Tibial artery (tissue), 4 donors: Measurements from ENCODE around the gene HDAC4.
A peak's percentile ranks its signal among the peaks of the same experiment; 100 is the strongest.

Experiments
- DNase-seq, 2 donors: peaks; one replicate each; pipeline ENCODE4 v3.0.0-alpha.2; 2019
- H3K27ac ChIP-seq, 2 donors: fragments of 200-600 bp; sonication (generic) in 1 of 2; 1 replicate in 1 of 2; 2 replicates in 1 of 2; pipeline ENCODE4 v1.5.1; 2018 to 2019; ENCODE audit warnings: mild to moderate bottlenecking in 1 of 2
- H3K27me3 ChIP-seq, 2 donors: fragments of 200-600 bp; sonication (generic) in 1 of 2; one replicate each; pipeline versions ENCODE4 v1.5.1 to v1.6.0; 2016 to 2019
- H3K36me3 ChIP-seq, 3 donors: fragments of 200-600 bp; sonication (generic) in 2 of 3; one replicate each; pipeline ENCODE4 v1.5.1; 2016 to 2019; ENCODE audit warnings: mild to moderate bottlenecking in 2 of 3
- H3K4me1 ChIP-seq, 4 donors: fragments of 200-600 bp; sonication (generic) in 2 of 4; 1 replicate in 3 of 4; 2 replicates in 1 of 4; pipeline ENCODE4 v1.5.1; 2016 to 2019
- H3K4me3 ChIP-seq, 2 donors: fragments of 200-600 bp; sonication (generic) in 1 of 2; 1 replicate in 1 of 2; 2 replicates in 1 of 2; pipeline ENCODE4 v1.5.1; 2018 to 2019; ENCODE audit warnings: mild to moderate bottlenecking in 2 of 2
- H3K9me3 ChIP-seq, 3 donors: fragments of 200-600 bp; sonication (generic) in 1 of 3; one replicate each; pipeline ENCODE4 v1.5.1; 2016 to 2019
- CTCF ChIP-seq, 2 experiments: fragments of 200-600 bp in 1 of 2; fragments of 450-650 bp in 1 of 2; IDR thresholded peaks; one replicate each; pipeline ENCODE4 v1.5.1; 2017 to 2019; ENCODE audit warnings: antibody characterized with exemption in 2 of 2, mild to moderate bottlenecking in 1 of 2, moderate library complexity in 1 of 2
- intact Hi-C: fragments of 100-400 bp; cut with DNase I; formaldehyde crosslinking; loops from one replicate; pipeline ENCODE4 v1.15.0; 2023; ENCODE audit warnings: low total_unique reads

HDAC4 gene

GRCh38 chr2:239200646-239201530 is 199.9 kb downstream of the HDAC4 start:
- intact Hi-C loops = no loop called here
- no peak overlapping the region for H3K4me3 ChIP-seq
- H3K4me1 ChIP-seq = peaks cover 0 to 16% (median 8%) of the 10 kb centered on the region in 4 donors
- no peak overlapping the region for H3K27ac ChIP-seq
- H3K27me3 ChIP-seq = no peaks in the 10 kb centered on the region
- TF ChIP-seq CTCF (IDR thresholded peaks at IDR 0.05) = no peak
- H3K9me3 ChIP-seq = no peaks in the 10 kb centered on the region
- DNase-seq = peak in 1 of 2 donors; percentile 48
- peaks cover 0 to 15% (median 4%) of the 10 kb centered on the region in 3 donors for H3K36me3 ChIP-seq

GRCh38 chr2:239199041-239199768 is 201.6 kb downstream of the HDAC4 start:
- H3K4me3 ChIP-seq = no peak overlapping the region
- H3K36me3 ChIP-seq = peaks cover 0 to 15% (median 4%) of the 10 kb centered on the region in 3 donors
- peaks cover 0 to 16% (median 8%) of the 10 kb centered on the region in 4 donors for H3K4me1 ChIP-seq
- H3K9me3 ChIP-seq = no peaks in the 10 kb centered on the region
- H3K27ac ChIP-seq = peak overlapping the region; percentile 55 to 64
- H3K27me3 ChIP-seq = no peaks in the 10 kb centered on the region
- DNase-seq = peak; percentile 74 to 81
- TF ChIP-seq CTCF (IDR thresholded peaks at IDR 0.05) = no peak
- intact Hi-C loops = no loop called here

GRCh38 chr2:239198221-239198620 is 202.6 kb downstream of the HDAC4 start:
- peak in 1 of 2 donors; percentile 63 for DNase-seq
- Histone ChIP-seq H3K27me3 (no peaks in the 10 kb centered on the region), H3K27ac (peak overlapping the region in 1 of 2 donors; percentile 64), H3K9me3 (no peaks in the 10 kb centered on the region), H3K36me3 (peaks cover 0 to 15% (median 4%) of the 10 kb centered on the region in 3 donors), H3K4me3 (no peak overlapping the region), H3K4me1 (peaks cover 0 to 16% (median 8%) of the 10 kb centered on the region in 4 donors)
- intact Hi-C loops = no loop called here
- TF ChIP-seq CTCF (IDR thresholded peaks at IDR 0.05) = no peak

- Histone ChIP-seq H3K9me3 (no peaks in the 10 kb centered on the region), H3K27me3 (no peaks in the 10 kb centered on the region), H3K4me1 (peaks cover 0 to 16% (median 8%) of the 10 kb centered on the region in 4 donors), H3K27ac (no peak overlapping the region), H3K4me3 (no peak overlapping the region), H3K36me3 (peaks cover 0 to 15% (median 4%) of the 10 kb centered on the region in 3 donors)
- TF ChIP-seq CTCF (IDR thresholded peaks at IDR 0.05) = no peak
- intact Hi-C loops = no loop called here
- DNase-seq = peak in 1 of 2 donors; percentile 12
Measured at GRCh38 chr2:239197146-239197545, 203.7 kb downstream of the HDAC4 start.

- Histone ChIP-seq H3K36me3 (peaks cover 0 to 15% (median 4%) of the 10 kb centered on the region in 3 donors), H3K27ac (no peak overlapping the region), H3K9me3 (no peaks in the 10 kb centered on the region), H3K4me1 (peaks cover 0 to 11% (median 5%) of the 10 kb centered on the region in 4 donors), H3K4me3 (no peak overlapping the region), H3K27me3 (no peaks in the 10 kb centered on the region)
- peak; percentile 14 to 61 for DNase-seq
- TF ChIP-seq CTCF (IDR thresholded peaks at IDR 0.05) = no peak
- intact Hi-C loops = no loop called here
Measured at GRCh38 chr2:239196474-239197021, 204.3 kb downstream of the HDAC4 start.
